Neural progenitor cell (in vitro differentiated cells): ENCODE data around the gene KRTAP21-3. TPM values are rescaled to one million over a fixed set of nuclear protein-coding genes. Genes with fewer than 3 reads are reported as not detected.

Experiments used
- DNase-seq: peaks from one replicate; pipeline ENCODE4 v3.0.0-alpha.2; 2016; ENCODE audit warnings: low spot score
- H2AFZ ChIP-seq: fragments of 200-600 bp; sonication (generic); replicated peaks from 2 replicates; pipeline ENCODE4 v1.6.1; 2016; ENCODE audit warnings: antibody characterized with exemption
- H3F3A ChIP-seq: fragments of 200-600 bp; sonication (generic); 2 replicates; pipeline ENCODE4 v1.6.1; 2016; ENCODE audit warnings: antibody characterized with exemption, low read depth
- H3K27ac ChIP-seq: fragments of 200-600 bp; sonication (generic); 2 replicates; pipeline ENCODE4 v1.5.1; 2016; ENCODE audit warnings: mild to moderate bottlenecking
- H3K27me3 ChIP-seq: fragments of 200-600 bp; sonication (generic); 2 replicates; pipeline ENCODE4 v1.6.1; 2016; ENCODE audit warnings: mild to moderate bottlenecking, moderate library complexity
- H3K36me3 ChIP-seq: fragments of 200-600 bp; sonication (generic); 2 replicates; pipeline ENCODE4 v1.5.1; 2016
- H3K4me1 ChIP-seq: fragments of 200-600 bp; sonication (generic); 2 replicates; pipeline ENCODE4 v1.6.1; 2016; ENCODE audit warnings: mixed run types
- H3K4me2 ChIP-seq: fragments of 200-600 bp; sonication (generic); 2 replicates; pipeline ENCODE4 v1.6.1; 2016
- H3K4me3 ChIP-seq: fragments of 200-600 bp; sonication (generic); 2 replicates; pipeline ENCODE4 v1.5.1; 2016
- H3K79me2 ChIP-seq: fragments of 200-600 bp; sonication (generic); 2 replicates; pipeline ENCODE4 v1.6.1; 2016; ENCODE audit warnings: low read depth
- H3K9ac ChIP-seq: fragments of 200-600 bp; sonication (generic); 2 replicates; pipeline ENCODE4 v1.6.1; 2016
- H3K9me3 ChIP-seq: fragments of 200-600 bp; sonication (generic); 2 replicates; pipeline ENCODE4 v1.5.1; 2016; ENCODE audit warnings: low read depth
- H4K20me1 ChIP-seq: fragments of 200-600 bp; sonication (generic); 2 replicates; pipeline ENCODE4 v1.6.1; 2016; ENCODE audit warnings: low read depth
- H3K27ac Mint-ChIP-seq: 3 replicates; pipeline ENCODE4 v1.8.0; 2021; ENCODE audit warnings: mixed read lengths
- H3K27me3 Mint-ChIP-seq: 2 replicates; pipeline ENCODE4 v1.8.0; 2022; ENCODE audit warnings: low read depth, mild to moderate bottlenecking, inconsistent platforms, moderate library complexity, mixed read lengths; ENCODE audit not compliant: insufficient read depth
- H3K36me3 Mint-ChIP-seq: 3 replicates; pipeline ENCODE4 v1.8.0; 2021; ENCODE audit warnings: mixed read lengths
- H3K4me1 Mint-ChIP-seq: 3 replicates; pipeline ENCODE4 v1.8.0; 2021; ENCODE audit warnings: mixed read lengths
- H3K4me3 Mint-ChIP-seq: 3 replicates; pipeline ENCODE4 v1.8.0; 2021; ENCODE audit warnings: mild to moderate bottlenecking, moderate library complexity, mixed read lengths
- H3K9me3 Mint-ChIP-seq: 3 replicates; pipeline ENCODE4 v1.8.0; 2020; ENCODE audit warnings: mixed read lengths
- CTCF ChIP-seq: fragments of 200-600 bp; sonication (generic); IDR thresholded peaks from 2 replicates; pipeline ENCODE4 v1.5.1; 2017; ENCODE audit warnings: antibody characterized with exemption, mild to moderate bottlenecking
- EZH2 ChIP-seq: fragments of 200-600 bp; sonication (generic); IDR thresholded peaks from 2 replicates; pipeline ENCODE4 v1.6.1; 2017; ENCODE audit warnings: antibody characterized with exemption, mild to moderate bottlenecking, moderate library complexity
- EZH2phosphoT487 ChIP-seq: fragments of 200-600 bp; sonication (generic); IDR thresholded peaks from 2 replicates; pipeline ENCODE4 v1.6.1; 2017; ENCODE audit warnings: antibody characterized with exemption
- total RNA-seq: library from RNA; depleted of rRNA; stranded (reverse); fragments of >200 nt; gene quantifications from 2 replicates; pipeline ENCODE4 v1.2.3, GENCODE V29; 2015; ENCODE audit warnings: low replicate concordance

Gene KRTAP21-3
- total RNA-seq, 1 donor from 2014 or later: not detected

DNA sequence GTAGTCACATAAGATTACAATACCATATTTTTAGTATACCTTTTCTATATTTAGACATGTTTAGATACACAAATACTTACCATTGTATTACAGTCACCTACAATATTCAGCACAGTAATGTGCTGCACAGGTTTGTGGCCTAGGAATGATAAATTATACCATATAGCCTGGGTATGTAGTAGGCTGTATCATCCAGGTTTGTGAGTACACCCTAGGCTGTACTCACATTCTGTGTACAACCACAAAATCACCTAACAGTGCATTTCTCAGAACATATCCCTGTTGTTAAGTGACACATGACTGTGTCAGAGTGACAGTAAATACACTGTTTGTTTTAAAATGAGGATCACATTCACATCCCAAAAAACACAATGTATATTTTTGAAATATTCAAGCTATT is 11.2 kb downstream of the KRTAP21-3 start:
- Mint-ChIP-seq H3K9me3 (no peaks in the 10 kb centered on the region), H3K27ac (no peak overlapping the region), H3K4me1 (no peaks in the 10 kb centered on the region), H3K4me3 (no peak overlapping the region), H3K36me3 (no peaks in the 10 kb centered on the region), H3K27me3 (no peaks in the 10 kb centered on the region)
- no peak for TF ChIP-seq EZH2
- no peak for TF ChIP-seq EZH2phosphoT487
- TF ChIP-seq CTCF: no peak
- Histone ChIP-seq H2AFZ (no peak overlapping the region), H3K36me3 (no peaks in the 10 kb centered on the region), H3F3A (no peaks in the 10 kb centered on the region), H3K79me2 (no peaks in the 10 kb centered on the region), H3K4me1 (no peaks in the 10 kb centered on the region), H4K20me1 (no peaks in the 10 kb centered on the region), H3K4me3 (no peak overlapping the region), H3K9ac (no peak overlapping the region), H3K27me3 (no peaks in the 10 kb centered on the region), H3K9me3 (no peaks in the 10 kb centered on the region), H3K4me2 (no peak overlapping the region), H3K27ac (no peak overlapping the region)
- no peak for DNase-seq

GRCh38 chr21:30695956-30696355 is 22.6 kb downstream of the KRTAP21-3 start:
- no peak overlapping the region for H3K4me3 Mint-ChIP-seq
- Histone ChIP-seq H3K36me3 (no peaks in the 10 kb centered on the region), H3K27ac (no peak overlapping the region), H3K4me2 (no peak overlapping the region), H3K27me3 (no peaks in the 10 kb centered on the region), H4K20me1 (no peaks in the 10 kb centered on the region), H3K9me3 (peaks cover 18% of the 10 kb centered on the region), H3K79me2 (no peaks in the 10 kb centered on the region), H3F3A (no peaks in the 10 kb centered on the region), H2AFZ (no peak overlapping the region), H3K4me1 (no peaks in the 10 kb centered on the region), H3K9ac (no peak overlapping the region), H3K4me3 (no peak overlapping the region)
- no peak overlapping the region for H3K27ac Mint-ChIP-seq
- no peaks in the 10 kb centered on the region for H3K27me3 Mint-ChIP-seq
- TF ChIP-seq CTCF (no peak), EZH2 (no peak), EZH2phosphoT487 (no peak)
- DNase-seq: no peak
- no peaks in the 10 kb centered on the region for H3K4me1 Mint-ChIP-seq
- no peaks in the 10 kb centered on the region for H3K36me3 Mint-ChIP-seq
- peaks cover 15% of the 10 kb centered on the region for H3K9me3 Mint-ChIP-seq

DNA sequence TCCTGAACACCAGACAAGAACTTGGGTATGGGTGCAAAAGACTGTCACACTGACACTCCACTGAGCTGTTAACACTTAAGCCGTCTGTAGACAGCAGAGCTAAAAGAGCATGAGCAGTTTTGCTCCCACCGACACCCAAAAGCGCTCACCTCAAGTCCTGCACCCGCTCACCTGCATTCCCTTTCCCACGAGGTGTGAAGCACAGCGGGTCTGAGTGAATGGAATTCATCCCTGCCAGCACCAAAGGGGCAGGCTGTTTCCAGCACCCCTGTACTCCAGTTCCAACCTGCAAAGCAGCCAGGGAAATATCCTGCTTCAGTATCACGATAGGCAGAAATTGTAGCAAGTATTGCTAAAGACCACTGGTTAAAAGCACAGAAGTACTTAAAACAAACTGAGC is 28.8 kb downstream of the KRTAP21-3 start:
- Histone ChIP-seq H3K27me3 (no peaks in the 10 kb centered on the region), H3K9me3 (peaks cover 1% of the 10 kb centered on the region), H3F3A (no peaks in the 10 kb centered on the region), H4K20me1 (no peaks in the 10 kb centered on the region), H3K9ac (no peak overlapping the region), H3K27ac (no peak overlapping the region), H3K79me2 (no peaks in the 10 kb centered on the region), H2AFZ (no peak overlapping the region), H3K4me1 (no peaks in the 10 kb centered on the region), H3K4me2 (no peak overlapping the region), H3K4me3 (no peak overlapping the region), H3K36me3 (no peaks in the 10 kb centered on the region)
- Mint-ChIP-seq H3K9me3 (no peaks in the 10 kb centered on the region), H3K27ac (no peak overlapping the region), H3K27me3 (peaks cover 4% of the 10 kb centered on the region), H3K4me3 (no peak overlapping the region), H3K36me3 (no peaks in the 10 kb centered on the region), H3K4me1 (no peaks in the 10 kb centered on the region)
- TF ChIP-seq EZH2 (no peak), CTCF (no peak), EZH2phosphoT487 (no peak)
- no peak for DNase-seq
